NB4 (cell line): ENCODE measurements around the gene RAPGEF4.

ENCODE experiments used
- DNase-seq: peaks from one replicate; pipeline ENCODE4 v3.0.0; 2010; ENCODE audit warnings: low read depth
- H3K4me3 ChIP-seq: one replicate; pipeline ENCODE4 v1.5.1; 2011; ENCODE audit warnings: mild to moderate bottlenecking, low read depth, low read length, moderate library complexity
- CTCF ChIP-seq: IDR thresholded peaks from one replicate; pipeline ENCODE4 v1.5.1; 2012; ENCODE audit warnings: low read depth, low read length
- MAX ChIP-seq: IDR thresholded peaks from 2 replicates; pipeline ENCODE4 v1.6.1; 2011; ENCODE audit warnings: low read depth, low read length
- MYC ChIP-seq: IDR thresholded peaks from 2 replicates; pipeline ENCODE4 v1.6.1; 2011; ENCODE audit warnings: low read depth, low read length
- POLR2A ChIP-seq: IDR thresholded peaks from 2 replicates; pipeline ENCODE4 v1.6.1; 2011; ENCODE audit warnings: mild to moderate bottlenecking; ENCODE audit not compliant: insufficient read length; ENCODE audit errors: extremely low read depth

The RAPGEF4 gene

GRCh38 chr2:172848519-172848918, 112.9 kb downstream of the RAPGEF4 start:
- no peak overlapping the region for H3K4me3 ChIP-seq
- no peak for TF ChIP-seq CTCF
- no peak for TF ChIP-seq MYC
- TF ChIP-seq POLR2A: no peak
- no peak for TF ChIP-seq MAX
- no peak for DNase-seq

GRCh38 chr2:172849519-172850217, 114.0 kb downstream of the RAPGEF4 start:
- no peak overlapping the region for H3K4me3 ChIP-seq
- no peak for DNase-seq
- TF ChIP-seq MYC (no peak), POLR2A (no peak), MAX (no peak), CTCF (no peak)

- no peak overlapping the region for H3K4me3 ChIP-seq
- no peak for DNase-seq
- no peak for TF ChIP-seq MAX
- no peak for TF ChIP-seq CTCF
- no peak for TF ChIP-seq MYC
- no peak for TF ChIP-seq POLR2A
Measured at GRCh38 chr2:172855588-172855987, 119.9 kb downstream of the RAPGEF4 start.

GRCh38 chr2:172856606-172857005, 121.0 kb downstream of the RAPGEF4 start:
- H3K4me3 ChIP-seq: no peak overlapping the region
- DNase-seq: no peak
- no peak for TF ChIP-seq CTCF
- no peak for TF ChIP-seq MYC
- TF ChIP-seq POLR2A: no peak
- TF ChIP-seq MAX: no peak

- H3K4me3 ChIP-seq: no peak overlapping the region
- TF ChIP-seq MAX: no peak
- TF ChIP-seq CTCF: no peak
- TF ChIP-seq POLR2A: no peak
- TF ChIP-seq MYC: no peak
- DNase-seq: no peak
Measured at GRCh38 chr2:172858473-172858745, 122.8 kb downstream of the RAPGEF4 start.
